Stimulated activated CD8-positive, alpha-beta memory T cell treated with anti-CD3 and anti-CD28 coated beads, Interleukin-12 subunit alpha, Interleukin-12 subunit beta, amount 100 ng/mL, for 1 hour (primary cell): ENCODE results near the gene EHBP1.

Experiments used
- DNase-seq: peaks from one replicate; pipeline ENCODE4 v3.0.0-alpha.2; 2020; ENCODE audit warnings: low read depth

Gene EHBP1

GRCh38 chr2:62884514-62884913 lies 179.0 kb downstream of the EHBP1 start:
- no peak for DNase-seq

DNA sequence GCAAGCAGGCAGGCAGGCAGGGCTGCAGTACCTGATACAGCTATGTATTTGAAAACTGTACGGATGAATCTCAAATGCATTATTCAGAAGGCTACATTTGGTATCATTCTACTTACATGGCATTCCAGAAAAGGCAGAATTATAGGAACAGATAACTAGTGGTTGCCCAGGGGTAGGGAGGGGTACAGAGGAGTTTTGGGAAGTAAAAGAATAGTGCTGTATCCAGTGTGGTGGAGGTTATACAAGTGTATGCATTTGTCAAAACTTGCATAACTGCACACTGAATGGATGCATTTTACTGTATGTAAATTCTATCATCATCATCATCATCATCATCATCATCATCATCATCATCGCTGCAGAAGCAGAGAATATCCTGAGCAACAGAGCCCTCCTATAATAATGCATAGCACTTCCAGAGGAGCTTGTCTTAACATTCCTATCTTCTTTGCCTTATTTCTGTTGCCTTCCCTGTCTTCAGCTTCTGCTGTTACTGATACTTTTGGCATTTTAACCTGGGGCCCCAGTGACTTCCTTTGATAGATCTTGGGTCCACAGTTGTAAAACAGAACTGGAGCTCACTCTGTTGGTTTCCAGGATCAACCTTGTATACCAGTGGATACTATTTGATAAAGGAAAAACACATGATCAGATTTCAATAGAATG lies 189.6 kb downstream of the EHBP1 start:
- DNase-seq = no peak

DNA sequence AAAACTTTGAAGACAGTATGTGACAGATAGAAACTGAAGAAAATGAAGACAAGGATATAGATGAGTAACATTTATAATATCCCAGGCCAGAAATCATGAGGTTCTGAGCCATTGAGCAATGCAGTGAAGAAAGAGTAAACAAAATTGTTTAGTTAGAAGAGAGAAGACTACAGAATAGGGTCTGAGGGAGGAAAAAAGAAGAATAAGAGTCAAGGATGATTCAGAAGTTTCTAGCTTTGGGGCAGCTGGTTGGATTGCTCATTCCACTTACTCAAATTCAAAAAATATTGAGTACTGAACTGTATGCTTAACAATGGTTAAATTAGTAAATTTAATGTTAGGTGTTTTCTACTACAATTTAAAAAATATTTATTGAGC lies 190.1 kb downstream of the EHBP1 start:
- DNase-seq = no peak

DNA sequence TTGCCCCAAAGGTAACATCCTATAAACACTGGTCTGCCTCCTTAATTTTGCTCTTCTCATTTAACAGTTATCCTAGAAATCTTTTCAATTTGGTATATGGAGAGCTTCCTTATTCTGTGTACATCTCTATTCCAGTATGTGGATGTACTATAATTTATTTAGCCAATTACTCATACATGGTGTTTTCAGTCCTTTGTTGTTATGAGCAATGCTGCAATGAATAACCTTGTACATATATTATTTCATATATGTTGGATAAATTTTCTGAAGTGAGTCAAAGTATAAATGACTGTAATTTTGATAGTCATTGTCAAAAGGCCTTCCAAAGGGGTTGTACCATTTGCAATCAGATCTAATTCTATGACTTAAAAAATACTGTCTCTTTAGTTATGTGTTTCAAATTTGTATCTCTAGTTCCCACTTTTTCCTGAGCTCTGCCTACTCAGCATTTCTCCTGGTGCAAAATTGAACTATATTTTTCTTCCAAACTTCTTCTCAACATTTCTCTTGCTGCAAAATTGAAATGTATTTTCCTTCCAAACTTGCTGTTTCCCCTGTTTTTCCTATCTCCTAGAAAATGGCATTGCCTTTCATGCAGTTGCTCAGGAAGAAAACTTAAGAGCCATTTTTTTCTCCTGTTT lies 191.8 kb downstream of the EHBP1 start:
- no peak for DNase-seq

- no peak for DNase-seq
These were observed 198.8 kb downstream of the EHBP1 start for GRCh38 chr2:62904344-62904743.

- no peak for DNase-seq
These were observed 202.6 kb downstream of the EHBP1 start for GRCh38 chr2:62908145-62908544.

DNA sequence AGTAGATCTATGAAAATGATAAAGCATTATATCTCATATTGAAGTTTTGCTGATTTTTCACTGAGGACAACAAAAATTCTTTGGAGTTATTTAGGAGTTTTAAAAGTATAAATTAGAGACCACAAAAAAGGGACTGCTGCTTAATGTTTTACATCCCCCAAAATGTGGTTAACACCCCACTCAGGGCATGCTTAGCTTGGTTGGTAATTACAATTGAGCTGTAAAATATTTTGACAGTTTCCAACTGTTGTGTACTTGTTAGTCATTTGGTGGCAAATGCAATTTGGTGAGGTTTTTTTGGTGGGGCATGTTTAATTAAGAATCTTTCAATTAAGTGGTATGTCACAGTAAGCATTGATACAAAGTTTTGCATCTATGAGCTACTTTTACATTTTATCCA lies 207.8 kb downstream of the EHBP1 start:
- DNase-seq = no peak

DNA sequence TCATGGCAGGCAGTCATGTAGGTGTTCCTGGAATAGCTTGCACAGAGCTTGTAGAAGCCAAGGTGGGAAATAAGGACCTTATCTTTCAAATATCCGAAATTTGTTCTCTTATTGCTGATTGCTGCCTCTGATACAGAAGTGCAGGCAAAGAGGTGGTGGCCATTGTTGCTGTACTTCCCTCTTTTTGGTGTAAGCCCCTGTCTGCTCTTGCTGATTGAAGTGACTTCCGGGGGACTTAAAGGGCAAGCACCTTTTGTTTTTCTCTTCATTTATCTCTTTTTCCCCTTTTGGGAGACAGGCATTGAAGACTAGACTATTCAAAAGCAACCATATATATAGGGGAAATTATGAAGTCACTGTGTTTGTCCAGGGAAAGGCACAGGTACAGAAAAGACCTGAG lies 213.5 kb downstream of the EHBP1 start:
- DNase-seq = no peak

DNA sequence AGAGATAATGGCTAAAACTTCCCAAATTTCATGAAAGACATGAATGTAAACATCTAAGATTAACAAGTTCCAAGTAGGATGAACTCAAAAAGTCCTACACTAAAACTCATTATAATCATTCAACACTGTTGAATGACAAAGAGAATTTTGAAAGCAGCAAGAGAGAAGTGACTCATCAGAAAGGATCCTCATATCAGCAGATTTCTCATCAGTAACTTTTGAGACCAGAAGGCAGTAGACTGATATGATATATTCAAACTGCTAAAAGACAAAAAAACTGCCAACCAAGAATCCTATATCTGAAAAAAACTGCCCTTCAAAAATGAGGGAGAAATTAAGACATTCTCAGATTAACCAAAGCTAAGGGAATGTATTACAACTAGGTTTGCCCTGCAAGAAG lies 214.6 kb downstream of the EHBP1 start:
- no peak for DNase-seq

GRCh38 chr2:62923242-62923641 lies 217.7 kb downstream of the EHBP1 start:
- DNase-seq = no peak

DNA sequence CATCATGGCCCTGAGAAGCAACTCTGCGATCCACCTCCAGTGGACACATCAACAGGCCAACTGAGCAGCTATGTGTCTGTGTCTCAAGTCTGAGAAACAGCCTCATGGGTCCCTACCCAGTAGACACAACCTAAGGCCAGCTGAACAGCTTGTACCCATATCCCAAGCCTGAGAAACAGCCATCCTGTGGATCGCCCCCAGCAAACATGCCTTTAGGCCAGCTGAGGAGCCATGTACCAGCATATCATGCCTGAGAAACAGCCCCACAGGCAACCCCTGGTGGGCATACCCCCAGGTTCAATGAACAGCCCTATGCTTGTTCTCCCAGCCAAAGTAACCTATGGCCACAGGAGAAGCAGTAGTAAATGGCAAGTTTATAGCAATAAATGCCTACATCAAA lies 218.4 kb downstream of the EHBP1 start:
- DNase-seq = no peak

DNA sequence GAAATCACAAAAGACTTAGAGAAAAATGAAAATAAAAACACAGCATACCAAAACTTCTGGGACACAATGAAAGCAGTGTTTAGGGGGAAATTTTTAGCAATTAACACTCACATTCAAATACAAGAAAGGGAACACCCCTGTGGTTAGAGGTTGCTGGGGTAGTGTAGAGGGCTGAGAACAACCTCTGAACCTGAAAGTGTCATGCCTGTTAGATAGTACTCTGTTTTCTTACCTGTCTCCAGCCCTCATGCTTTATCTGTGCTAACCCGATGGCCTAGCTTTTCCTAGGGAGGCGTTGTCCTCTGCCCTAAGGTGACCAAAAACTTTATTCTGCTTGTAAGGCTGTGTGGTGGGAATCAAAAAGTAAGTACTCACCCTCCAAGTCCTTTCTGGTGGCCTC lies 222.5 kb downstream of the EHBP1 start:
- DNase-seq = no peak

GRCh38 chr2:62931536-62931935 lies 226.0 kb downstream of the EHBP1 start:
- DNase-seq = no peak

DNA sequence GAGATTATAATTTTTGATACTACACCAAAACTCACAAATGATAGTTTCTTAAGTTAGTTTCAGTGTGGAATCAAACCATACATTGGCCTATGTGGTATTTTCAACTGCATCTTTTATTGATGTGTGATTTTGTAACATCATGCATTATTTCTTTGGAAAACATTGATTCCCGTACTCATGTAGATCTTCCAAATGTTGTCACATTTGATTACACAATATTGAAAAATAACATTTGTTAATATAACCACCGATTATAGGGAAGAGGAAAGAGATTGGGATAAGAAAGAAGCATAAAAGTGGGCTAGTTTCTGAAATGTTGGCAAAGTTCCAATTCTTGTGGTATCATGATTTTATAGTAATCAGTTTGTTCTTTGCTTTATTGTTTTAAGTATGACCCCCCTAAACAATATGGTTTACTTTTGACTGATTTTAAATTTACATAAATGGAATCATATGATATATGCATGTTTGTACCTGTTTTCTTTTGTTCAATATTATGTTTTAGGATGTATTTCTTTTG lies 227.9 kb downstream of the EHBP1 start:
- no peak for DNase-seq

DNA sequence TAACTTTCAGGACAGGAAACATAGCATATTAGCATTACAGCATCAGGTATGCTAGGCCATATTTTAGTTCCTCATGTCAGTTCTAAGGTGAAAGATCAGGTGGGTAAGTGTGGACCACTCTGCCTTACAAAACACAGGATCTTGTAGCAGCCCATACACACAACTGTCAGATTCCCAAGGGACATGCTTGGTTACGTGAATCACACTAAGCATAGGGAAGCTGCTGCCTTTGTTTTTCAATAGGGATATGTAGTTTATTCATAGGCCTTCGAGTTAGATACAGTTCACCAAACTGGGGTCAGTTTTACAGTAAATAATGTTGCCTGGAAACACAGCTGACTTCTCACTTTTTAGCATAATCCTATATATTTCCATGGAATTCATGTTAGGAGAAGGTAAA lies 229.0 kb downstream of the EHBP1 start:
- no peak for DNase-seq

- no peak for DNase-seq
These were observed 232.6 kb downstream of the EHBP1 start for GRCh38 chr2:62938126-62938525.

GRCh38 chr2:62939735-62940491 lies 234.4 kb downstream of the EHBP1 start:
- DNase-seq = no peak

GRCh38 chr2:62940697-62941096 lies 235.2 kb downstream of the EHBP1 start:
- DNase-seq = no peak

DNA sequence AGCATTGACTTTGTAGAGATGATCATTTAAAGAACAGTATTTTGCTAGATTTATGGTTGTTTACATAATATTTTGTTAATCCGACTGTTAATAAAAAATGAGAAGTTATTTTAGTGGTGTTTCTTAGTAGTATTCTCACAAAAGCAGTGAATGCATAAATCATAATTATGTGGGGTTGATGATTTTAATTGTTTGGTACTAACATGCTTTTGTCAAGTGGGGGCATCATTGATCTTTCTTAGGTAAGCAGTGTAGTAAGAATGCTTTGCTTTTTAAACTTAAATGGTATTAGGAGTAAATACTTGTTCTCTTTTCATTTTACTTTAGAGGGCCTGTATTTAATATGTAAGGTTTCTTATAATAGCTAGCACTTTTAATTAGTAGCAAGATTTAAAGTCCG lies 235.9 kb downstream of the EHBP1 start:
- no peak for DNase-seq

GRCh38 chr2:62944362-62944761 lies 238.8 kb downstream of the EHBP1 start:
- no peak for DNase-seq

DNA sequence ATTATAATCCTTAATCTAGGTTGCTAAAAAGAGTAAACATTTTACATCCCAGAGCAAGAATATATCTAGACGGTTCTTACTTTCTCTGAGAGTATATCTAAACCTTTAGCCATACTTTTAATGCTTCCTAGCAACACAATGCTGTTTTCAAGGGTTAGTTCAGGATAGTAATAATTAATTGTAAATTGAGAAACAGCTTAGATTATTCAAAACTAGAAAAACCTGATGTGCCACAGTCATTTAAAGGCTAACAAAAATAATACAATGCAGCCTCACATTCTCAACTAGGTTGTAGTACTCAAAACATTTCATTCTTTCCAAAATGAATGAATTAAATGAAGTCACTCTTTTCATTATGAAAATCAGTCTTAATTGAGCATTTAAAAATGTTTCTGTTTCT lies 241.9 kb downstream of the EHBP1 start:
- DNase-seq = no peak

DNA sequence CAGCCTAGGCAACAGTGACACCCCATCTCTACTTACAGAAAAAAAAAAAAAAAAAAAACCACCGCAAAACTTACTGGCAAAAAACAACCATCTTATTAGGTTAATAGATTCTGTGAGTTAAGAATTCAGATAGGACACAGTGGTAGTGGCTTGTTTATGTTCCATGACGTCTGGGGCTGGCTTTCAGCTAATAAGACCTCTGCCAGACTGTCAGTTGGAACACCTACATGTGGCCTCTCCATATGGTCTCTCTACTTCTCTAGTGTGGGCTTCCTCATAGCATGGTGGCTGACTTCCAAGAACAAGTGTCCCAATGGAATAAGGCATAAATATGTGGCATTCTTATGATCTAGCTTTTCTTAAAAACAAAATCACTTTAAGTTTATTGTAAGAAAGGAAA lies 251.1 kb downstream of the EHBP1 start:
- no peak for DNase-seq

DNA sequence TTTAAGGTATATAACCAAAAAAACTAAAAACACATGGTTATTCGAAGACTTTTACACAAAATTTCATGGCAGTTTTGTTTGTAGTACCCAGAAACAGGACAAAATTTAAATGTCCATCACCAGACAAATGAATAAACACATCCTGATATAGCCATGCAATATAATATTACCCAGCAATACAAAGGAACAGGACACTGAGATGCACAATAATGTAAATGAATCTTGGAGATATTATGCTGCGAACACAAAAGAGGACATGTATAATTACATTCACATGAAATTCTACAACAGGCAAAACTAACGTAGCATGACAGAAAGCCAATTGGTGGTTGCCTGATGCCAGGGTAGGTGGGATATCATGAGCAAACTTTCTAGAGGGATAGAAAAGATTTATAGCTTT lies 252.7 kb downstream of the EHBP1 start:
- DNase-seq = no peak
